ENCODE results near the gene PIK3R4. TPM values are rescaled to one million over a fixed set of nuclear protein-coding genes. Genes with fewer than 3 reads are reported as not detected.

PIK3R4 gene
- total RNA-seq, 1 donor, result 14.4 TPM

DNA sequence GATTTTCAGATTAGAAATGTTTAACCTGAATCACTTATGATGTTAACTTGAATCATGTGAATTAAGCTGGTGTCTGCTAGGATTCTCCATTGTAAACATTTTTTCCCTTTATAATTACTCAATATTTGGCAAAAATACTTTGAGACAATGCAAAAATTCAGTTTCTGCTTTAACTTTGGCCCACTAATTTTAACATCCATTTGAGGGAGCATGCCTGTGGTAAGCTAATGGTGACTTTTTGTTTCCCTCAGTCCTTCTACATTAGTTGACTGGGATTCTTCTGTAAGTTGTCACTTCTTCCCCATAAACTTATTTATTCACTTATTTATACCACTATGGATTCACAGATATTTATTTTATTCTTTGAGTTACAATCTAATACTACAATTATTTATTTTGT is 59.3 kb downstream of the PIK3R4 start:
- Histone ChIP-seq H3K9me3 (ENCODE audit: low read depth, low read length) (no peaks in the 10 kb centered on the region), H3K4me1 (ENCODE audit: insufficient read depth, low read length) (no peaks in the 10 kb centered on the region), H3K4me3 (ENCODE audit: low read length) (no peak overlapping the region), H3K27me3 (ENCODE audit: insufficient read depth, low read length) (no peaks in the 10 kb centered on the region)

GRCh38 chr3:130686833-130687232 is 59.8 kb downstream of the PIK3R4 start:
- no peaks in the 10 kb centered on the region for H3K9me3 ChIP-seq (ENCODE audit: low read depth, low read length)
- H3K4me3 ChIP-seq (ENCODE audit: low read length), result no peak overlapping the region
- no peaks in the 10 kb centered on the region for H3K4me1 ChIP-seq (ENCODE audit: insufficient read depth, low read length)
- no peaks in the 10 kb centered on the region for H3K27me3 ChIP-seq (ENCODE audit: insufficient read depth, low read length)

DNA sequence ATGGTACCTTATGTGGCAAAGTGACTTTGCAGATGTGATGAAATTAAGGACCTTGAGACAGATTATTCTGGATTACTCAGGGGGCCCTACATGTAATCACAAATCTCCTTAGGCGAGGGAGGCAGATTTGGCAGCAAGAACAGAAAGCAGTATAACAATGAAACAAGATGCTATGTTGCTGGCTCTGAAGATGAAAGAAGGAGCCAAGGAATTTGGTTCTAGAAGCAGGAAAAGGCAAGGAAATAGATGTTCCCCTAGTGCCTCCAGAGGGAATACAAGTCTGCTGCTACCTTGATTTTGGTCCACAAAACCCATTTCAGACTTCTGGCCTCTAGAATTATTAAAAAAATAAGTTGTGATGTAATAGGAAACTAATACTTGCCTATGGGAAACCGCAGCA is 64.5 kb downstream of the PIK3R4 start:
- Histone ChIP-seq H3K9me3 (ENCODE audit: low read depth, low read length) (no peaks in the 10 kb centered on the region), H3K27me3 (ENCODE audit: insufficient read depth, low read length) (no peaks in the 10 kb centered on the region), H3K4me1 (ENCODE audit: insufficient read depth, low read length) (no peaks in the 10 kb centered on the region), H3K4me3 (ENCODE audit: low read length) (no peak overlapping the region)

DNA sequence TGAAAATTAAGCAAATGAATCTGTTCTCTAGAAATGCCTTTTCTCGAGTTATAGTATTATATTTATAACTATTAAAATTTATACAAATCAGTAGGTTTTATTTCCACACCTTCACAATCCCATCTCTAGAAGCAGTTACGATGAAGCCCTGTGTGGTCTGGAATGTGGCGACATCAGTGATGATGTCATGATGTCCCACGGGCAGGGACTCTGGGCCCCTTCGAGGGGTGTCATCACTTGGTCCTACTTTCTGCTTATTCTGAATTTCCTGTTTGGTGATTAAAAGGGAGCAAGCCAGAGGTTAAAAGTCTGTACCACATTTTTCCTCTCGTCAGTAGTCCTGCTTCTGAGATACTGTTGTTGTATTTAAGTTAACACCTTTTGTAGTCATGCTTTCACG is 67.4 kb downstream of the PIK3R4 start:
- H3K4me3 ChIP-seq (ENCODE audit: low read length), result no peak overlapping the region
- no peaks in the 10 kb centered on the region for H3K27me3 ChIP-seq (ENCODE audit: insufficient read depth, low read length)
- no peaks in the 10 kb centered on the region for H3K9me3 ChIP-seq (ENCODE audit: low read depth, low read length)
- H3K4me1 ChIP-seq (ENCODE audit: insufficient read depth, low read length), result no peaks in the 10 kb centered on the region

GRCh38 chr3:130677343-130677742 is 69.3 kb downstream of the PIK3R4 start:
- Histone ChIP-seq H3K9me3 (ENCODE audit: low read depth, low read length) (no peaks in the 10 kb centered on the region), H3K4me3 (ENCODE audit: low read length) (no peak overlapping the region), H3K27me3 (ENCODE audit: insufficient read depth, low read length) (no peaks in the 10 kb centered on the region), H3K4me1 (ENCODE audit: insufficient read depth, low read length) (no peaks in the 10 kb centered on the region)

GRCh38 chr3:130671545-130672312 is 74.9 kb downstream of the PIK3R4 start:
- H3K27me3 ChIP-seq (ENCODE audit: insufficient read depth, low read length), result no peaks in the 10 kb centered on the region
- no peaks in the 10 kb centered on the region for H3K4me1 ChIP-seq (ENCODE audit: insufficient read depth, low read length)
- no peak overlapping the region for H3K4me3 ChIP-seq (ENCODE audit: low read length)
- H3K9me3 ChIP-seq (ENCODE audit: low read depth, low read length), result no peaks in the 10 kb centered on the region

DNA sequence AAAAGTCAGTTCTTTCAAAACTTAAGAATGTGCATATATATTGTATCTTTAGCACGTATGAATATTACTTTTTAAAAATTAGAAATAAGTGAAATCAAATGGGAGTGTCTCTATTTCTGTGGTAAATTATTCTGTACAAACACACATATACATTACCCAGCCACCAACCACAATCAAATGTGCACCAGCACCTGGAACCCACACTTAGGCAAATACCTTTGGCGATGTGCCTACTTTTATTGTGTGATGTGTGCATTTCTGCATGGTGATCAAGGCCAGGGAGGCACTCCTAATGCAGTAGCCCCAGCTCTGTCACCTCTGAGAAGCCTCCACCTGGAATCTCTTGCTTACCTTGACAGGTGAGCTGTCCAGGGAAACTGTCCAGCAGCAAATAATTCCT is 76.9 kb downstream of the PIK3R4 start:
- no peaks in the 10 kb centered on the region for H3K4me1 ChIP-seq (ENCODE audit: insufficient read depth, low read length)
- no peaks in the 10 kb centered on the region for H3K27me3 ChIP-seq (ENCODE audit: insufficient read depth, low read length)
- no peaks in the 10 kb centered on the region for H3K9me3 ChIP-seq (ENCODE audit: low read depth, low read length)
- no peak overlapping the region for H3K4me3 ChIP-seq (ENCODE audit: low read length)

GRCh38 chr3:130663092-130663491 is 83.5 kb downstream of the PIK3R4 start:
- H3K9me3 ChIP-seq (ENCODE audit: low read depth, low read length), result no peaks in the 10 kb centered on the region
- no peak overlapping the region for H3K4me3 ChIP-seq (ENCODE audit: low read length)
- H3K27me3 ChIP-seq (ENCODE audit: insufficient read depth, low read length), result no peaks in the 10 kb centered on the region
- no peaks in the 10 kb centered on the region for H3K4me1 ChIP-seq (ENCODE audit: insufficient read depth, low read length)

DNA sequence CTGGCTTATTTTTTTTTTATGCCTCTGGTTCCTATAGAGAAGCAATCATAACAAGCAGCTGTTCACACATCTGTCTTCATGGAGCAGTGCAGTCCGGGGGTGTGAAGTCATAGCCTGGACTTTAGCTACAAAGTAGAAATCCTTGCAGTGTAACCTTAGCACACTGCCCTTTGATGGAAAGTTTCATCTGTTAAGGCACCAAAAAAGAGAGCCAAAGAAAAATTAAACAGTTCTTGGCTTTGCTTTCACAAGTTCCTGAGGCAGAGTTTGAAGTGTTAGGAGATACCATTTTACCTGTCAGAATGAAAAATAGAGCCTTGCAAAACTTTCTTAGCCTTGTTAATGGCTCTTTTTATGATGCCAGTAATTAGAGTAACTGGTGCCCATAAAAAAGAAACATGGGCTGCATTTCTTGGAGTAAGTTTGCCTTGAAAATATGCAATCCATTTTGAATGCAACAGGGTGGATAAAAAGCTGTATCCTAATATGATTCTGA is 84.1 kb downstream of the PIK3R4 start:
- Histone ChIP-seq H3K9me3 (ENCODE audit: low read depth, low read length) (no peaks in the 10 kb centered on the region), H3K4me3 (ENCODE audit: low read length) (no peak overlapping the region), H3K4me1 (ENCODE audit: insufficient read depth, low read length) (no peaks in the 10 kb centered on the region), H3K27me3 (ENCODE audit: insufficient read depth, low read length) (no peaks in the 10 kb centered on the region)

- Histone ChIP-seq H3K4me3 (ENCODE audit: low read length) (no peak overlapping the region), H3K27me3 (ENCODE audit: insufficient read depth, low read length) (no peaks in the 10 kb centered on the region), H3K9me3 (ENCODE audit: low read depth, low read length) (no peaks in the 10 kb centered on the region), H3K4me1 (ENCODE audit: insufficient read depth, low read length) (no peaks in the 10 kb centered on the region)
Observed at GRCh38 chr3:130661140-130661891, 85.3 kb downstream of the PIK3R4 start.

- Histone ChIP-seq H3K4me1 (ENCODE audit: insufficient read depth, low read length) (no peaks in the 10 kb centered on the region), H3K27me3 (ENCODE audit: insufficient read depth, low read length) (no peaks in the 10 kb centered on the region), H3K4me3 (ENCODE audit: low read length) (no peak overlapping the region), H3K9me3 (ENCODE audit: low read depth, low read length) (no peaks in the 10 kb centered on the region)
Observed at GRCh38 chr3:130659911-130660310, 86.7 kb downstream of the PIK3R4 start.

DNA sequence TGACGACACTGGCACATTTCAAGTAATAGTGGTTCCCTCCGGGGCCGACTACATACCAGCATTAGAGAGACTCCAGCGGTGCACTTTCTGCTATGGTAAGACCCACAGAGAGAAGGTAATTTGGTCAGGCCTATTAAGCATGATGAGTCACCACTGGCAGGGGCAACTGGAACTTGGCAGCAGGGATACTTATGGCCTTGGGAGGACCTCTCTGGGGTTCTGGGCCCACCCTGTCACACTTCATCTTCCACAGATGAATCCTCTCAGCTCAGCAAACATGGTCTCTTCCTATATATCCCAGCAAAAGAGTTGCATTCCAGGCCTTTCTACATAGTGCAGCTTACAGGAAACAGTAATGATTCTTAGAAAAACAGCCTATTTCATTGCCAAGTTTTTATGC is 88.0 kb downstream of the PIK3R4 start:
- no peaks in the 10 kb centered on the region for H3K4me1 ChIP-seq (ENCODE audit: insufficient read depth, low read length)
- no peak overlapping the region for H3K4me3 ChIP-seq (ENCODE audit: low read length)
- no peaks in the 10 kb centered on the region for H3K9me3 ChIP-seq (ENCODE audit: low read depth, low read length)
- no peaks in the 10 kb centered on the region for H3K27me3 ChIP-seq (ENCODE audit: insufficient read depth, low read length)

- Histone ChIP-seq H3K9me3 (ENCODE audit: low read depth, low read length) (no peaks in the 10 kb centered on the region), H3K4me3 (ENCODE audit: low read length) (no peak overlapping the region), H3K4me1 (ENCODE audit: insufficient read depth, low read length) (no peaks in the 10 kb centered on the region)
Observed at GRCh38 chr3:130656627-130657026, 90.0 kb downstream of the PIK3R4 start.

GRCh38 chr3:130654921-130655320 is 91.7 kb downstream of the PIK3R4 start:
- no peaks in the 10 kb centered on the region for H3K4me1 ChIP-seq (ENCODE audit: insufficient read depth, low read length)
- no peaks in the 10 kb centered on the region for H3K9me3 ChIP-seq (ENCODE audit: low read depth, low read length)
- H3K4me3 ChIP-seq (ENCODE audit: low read length), result no peak overlapping the region
- H3K27me3 ChIP-seq (ENCODE audit: insufficient read depth, low read length), result no peaks in the 10 kb centered on the region

More at GRCh38 chr3:130656627-130657026, 90.0 kb downstream of the PIK3R4 start:
- H3K27me3 ChIP-seq (ENCODE audit: insufficient read depth, low read length), result no peaks in the 10 kb centered on the region

- Histone ChIP-seq H3K9me3 (ENCODE audit: low read depth, low read length) (no peaks in the 10 kb centered on the region), H3K4me3 (ENCODE audit: low read length) (no peak overlapping the region), H3K27me3 (ENCODE audit: insufficient read depth, low read length) (no peaks in the 10 kb centered on the region), H3K4me1 (ENCODE audit: insufficient read depth, low read length) (no peaks in the 10 kb centered on the region)
Observed at GRCh38 chr3:130654091-130654490, 92.5 kb downstream of the PIK3R4 start.

Measured in mononuclear cell (primary cell).